ENCODE results near the gene C3orf18.

- TF ChIP-seq TAF1 (IDR thresholded peaks at IDR 0.05; ENCODE audit: low read depth, low read length) (no peak), POLR2AphosphoS5 (IDR thresholded peaks at IDR 0.05; ENCODE audit: low read depth, low read length) (no peak), POLR2A (IDR thresholded peaks at IDR 0.05; ENCODE audit: low read depth, low read length) (no peak), SPI1 (IDR thresholded peaks at IDR 0.05; ENCODE audit: low read depth, low read length) (no peak), POU2F2 (IDR thresholded peaks at IDR 0.05; ENCODE audit: low read depth, low read length) (no peak), PAX5 (IDR thresholded peaks at IDR 0.05; ENCODE audit: insufficient read depth, low read length, severe bottlenecking) (no peak)
Measured at GRCh38 chr3:50533316-50533715, 34.2 kb downstream of the C3orf18 start.

Measured in GM12891 (cell line).